Hippocampal formation (tissue), 2 donors: Measurements from ENCODE around the gene TTLL11.
"Not testable (repeated sequence)": the region's sequence is repeated elsewhere in the genome, so short reads cannot be mapped to it uniquely, and the experiment has no call there.

Experiments used
- DNase-seq, 2 donors: peaks; one replicate each; lab custom pipeline; 2025; lab: John Stamatoyannopoulos, UW

Gene TTLL11

GRCh38 chr9:121906074-121906870 lies 186.8 kb downstream of the TTLL11 start:
- DNase-seq = no peak

GRCh38 chr9:121902461-121903135 lies 190.5 kb downstream of the TTLL11 start:
- DNase-seq = no peak

GRCh38 chr9:121901616-121902015 lies 191.5 kb downstream of the TTLL11 start:
- DNase-seq = no peak

- DNase-seq = no peak
Measured at GRCh38 chr9:121900163-121900562, 192.9 kb downstream of the TTLL11 start.

- no peak for DNase-seq
Measured at GRCh38 chr9:121898856-121899255, 194.3 kb downstream of the TTLL11 start.

- no peak for DNase-seq
Measured at GRCh38 chr9:121897140-121897539, 196.0 kb downstream of the TTLL11 start.

GRCh38 chr9:121896545-121896943 lies 196.6 kb downstream of the TTLL11 start:
- no peak for DNase-seq

- DNase-seq = no peak
Measured at GRCh38 chr9:121895818-121896544, 197.1 kb downstream of the TTLL11 start.

- DNase-seq = no peak
Measured at GRCh38 chr9:121895358-121895757, 197.8 kb downstream of the TTLL11 start.

GRCh38 chr9:121894380-121894779 lies 198.7 kb downstream of the TTLL11 start:
- not testable (repeated sequence) for DNase-seq

GRCh38 chr9:121893786-121894185 lies 199.3 kb downstream of the TTLL11 start:
- no peak for DNase-seq

- DNase-seq = no peak
Measured at GRCh38 chr9:121892706-121893105, 200.4 kb downstream of the TTLL11 start.

- no peak for DNase-seq
Measured at GRCh38 chr9:121890746-121891145, 202.4 kb downstream of the TTLL11 start.

- no peak for DNase-seq
Measured at GRCh38 chr9:121889990-121890563, 203.0 kb downstream of the TTLL11 start.

- no peak for DNase-seq
Measured at GRCh38 chr9:121888438-121888775, 204.7 kb downstream of the TTLL11 start.

GRCh38 chr9:121887553-121888437 lies 205.3 kb downstream of the TTLL11 start:
- DNase-seq = no peak

GRCh38 chr9:121886759-121887485 lies 206.2 kb downstream of the TTLL11 start:
- DNase-seq = no peak

- DNase-seq = no peak
Measured at GRCh38 chr9:121885345-121885901, 207.7 kb downstream of the TTLL11 start.

GRCh38 chr9:121884057-121884541 lies 209.0 kb downstream of the TTLL11 start:
- DNase-seq = peak; percentile 25 to 63
